GM12892 (cell line): ENCODE data around the gene PCNX2.

Experiments used
- POLR2A ChIP-seq: IDR thresholded peaks from 2 replicates; pipeline ENCODE4 v1.6.1; 2011; ENCODE audit warnings: low read depth, low read length, control low read depth
- POLR2AphosphoS5 ChIP-seq: IDR thresholded peaks from 2 replicates; pipeline ENCODE4 v1.6.1; 2011; ENCODE audit warnings: low read depth, low read length, control low read depth

GRCh38 chr1:233189526-233189925 lies 106.0 kb downstream of the PCNX2 start:
- TF ChIP-seq POLR2AphosphoS5 (no peak), POLR2A (no peak)
